ENCODE results near the gene ATF7IP2. TPM values are rescaled to one million over a fixed set of nuclear protein-coding genes. Genes with fewer than 3 reads are reported as not detected.

Gene ATF7IP2
- total RNA-seq, 6 donors from 2014 or later, result 4.2 to 13.6 (median 10.2) TPM

DNA sequence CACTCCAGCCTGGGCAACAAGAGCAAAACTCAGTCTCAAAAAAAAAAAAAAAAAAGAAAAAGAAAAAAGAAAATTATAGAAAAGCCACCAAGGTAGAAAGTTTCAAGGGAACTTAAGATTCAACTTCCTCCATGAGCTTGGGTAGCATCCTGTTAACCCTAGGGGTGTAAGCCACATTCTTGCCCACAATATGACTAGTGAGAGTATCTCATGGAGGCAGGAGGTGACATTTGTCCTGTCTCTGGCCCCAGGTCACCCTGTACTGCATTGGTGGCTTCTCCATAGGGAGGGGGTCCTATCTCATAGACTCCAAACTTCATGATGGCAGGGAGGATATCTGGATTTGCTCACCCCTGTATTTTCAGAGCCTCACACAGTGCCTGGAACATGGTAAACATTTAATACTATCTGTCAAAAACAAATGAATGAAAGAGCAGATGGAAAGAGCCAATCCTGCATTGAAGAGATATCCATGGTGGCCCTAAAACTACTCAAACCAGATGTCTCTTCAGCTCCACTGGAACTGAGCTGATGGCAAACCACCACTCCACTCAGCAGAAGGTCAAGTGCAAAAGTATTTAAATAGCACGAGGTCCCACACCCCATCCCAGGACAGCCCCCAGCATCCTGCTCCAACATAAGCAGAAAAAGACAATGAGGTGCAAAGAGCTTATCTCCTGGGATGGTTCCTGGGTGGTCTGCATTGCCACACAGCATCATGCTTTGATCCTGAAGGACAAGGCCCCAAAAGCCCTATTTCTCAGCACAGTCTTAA lies 144.2 kb downstream of the ATF7IP2 start:
- peaks cover 15 to 98% (median 59%) of the 10 kb centered on the region in 4 donors for H3K36me3 ChIP-seq
- no peaks in the 10 kb centered on the region for H3K9me3 ChIP-seq
- TF ChIP-seq, protein P1, sequence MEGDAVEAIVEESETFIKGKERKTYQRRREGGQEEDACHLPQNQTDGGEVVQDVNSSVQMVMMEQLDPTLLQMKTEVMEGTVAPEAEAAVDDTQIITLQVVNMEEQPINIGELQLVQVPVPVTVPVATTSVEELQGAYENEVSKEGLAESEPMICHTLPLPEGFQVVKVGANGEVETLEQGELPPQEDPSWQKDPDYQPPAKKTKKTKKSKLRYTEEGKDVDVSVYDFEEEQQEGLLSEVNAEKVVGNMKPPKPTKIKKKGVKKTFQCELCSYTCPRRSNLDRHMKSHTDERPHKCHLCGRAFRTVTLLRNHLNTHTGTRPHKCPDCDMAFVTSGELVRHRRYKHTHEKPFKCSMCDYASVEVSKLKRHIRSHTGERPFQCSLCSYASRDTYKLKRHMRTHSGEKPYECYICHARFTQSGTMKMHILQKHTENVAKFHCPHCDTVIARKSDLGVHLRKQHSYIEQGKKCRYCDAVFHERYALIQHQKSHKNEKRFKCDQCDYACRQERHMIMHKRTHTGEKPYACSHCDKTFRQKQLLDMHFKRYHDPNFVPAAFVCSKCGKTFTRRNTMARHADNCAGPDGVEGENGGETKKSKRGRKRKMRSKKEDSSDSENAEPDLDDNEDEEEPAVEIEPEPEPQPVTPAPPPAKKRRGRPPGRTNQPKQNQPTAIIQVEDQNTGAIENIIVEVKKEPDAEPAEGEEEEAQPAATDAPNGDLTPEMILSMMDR (IDR thresholded peaks at IDR 0.05), result no peak
- TF ChIP-seq POLR2AphosphoS5 (IDR thresholded peaks at IDR 0.05), result no peak
- ATAC-seq (ENCODE audit: low FRiP score in 2 of 2) (no peak), DNase-seq (no peak)
- H3K4me1 ChIP-seq, result no peaks in the 10 kb centered on the region
- no peak overlapping the region for H3K27ac ChIP-seq
- no peak overlapping the region for H3K4me3 ChIP-seq
- H3K27me3 ChIP-seq, result no peaks in the 10 kb centered on the region
- WGBS, 2 donors, result 38 to 40% methylated on average over 1 of the region's 1 CpG

DNA sequence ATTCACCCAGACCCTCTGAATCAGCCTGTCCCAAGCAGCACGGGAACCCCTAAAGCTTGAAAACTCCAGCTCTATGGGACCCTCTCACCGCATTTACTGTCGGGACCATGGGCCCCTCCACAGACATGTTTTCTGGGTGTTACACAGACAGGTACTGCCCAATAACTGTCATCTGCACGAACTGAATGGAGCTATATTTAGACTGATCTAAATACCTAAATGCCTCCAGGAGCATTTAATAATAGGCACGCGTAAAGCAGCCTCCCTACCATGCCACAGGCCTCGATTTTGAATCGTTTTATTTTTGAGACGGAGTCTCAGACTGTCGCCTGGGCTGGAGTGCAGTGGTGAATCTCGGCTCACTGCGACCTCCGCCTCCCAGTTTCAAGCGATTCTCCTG lies 144.8 kb downstream of the ATF7IP2 start:
- ATAC-seq (ENCODE audit: low FRiP score in 2 of 2) (no peak), DNase-seq (no peak)
- Histone ChIP-seq H3K36me3 (peaks cover 15 to 98% (median 62%) of the 10 kb centered on the region in 4 donors), H3K4me3 (no peak overlapping the region), H3K9me3 (no peaks in the 10 kb centered on the region), H3K27ac (no peak overlapping the region), H3K4me1 (no peaks in the 10 kb centered on the region), H3K27me3 (no peaks in the 10 kb centered on the region)
- no peak for TF ChIP-seq EP300 (IDR thresholded peaks at IDR 0.05)
- no peak for TF ChIP-seq POLR2A (IDR thresholded peaks at IDR 0.05)
- 88 to 95% methylated on average over 14 of the region's 14 CpGs for WGBS, 2 donors

DNA sequence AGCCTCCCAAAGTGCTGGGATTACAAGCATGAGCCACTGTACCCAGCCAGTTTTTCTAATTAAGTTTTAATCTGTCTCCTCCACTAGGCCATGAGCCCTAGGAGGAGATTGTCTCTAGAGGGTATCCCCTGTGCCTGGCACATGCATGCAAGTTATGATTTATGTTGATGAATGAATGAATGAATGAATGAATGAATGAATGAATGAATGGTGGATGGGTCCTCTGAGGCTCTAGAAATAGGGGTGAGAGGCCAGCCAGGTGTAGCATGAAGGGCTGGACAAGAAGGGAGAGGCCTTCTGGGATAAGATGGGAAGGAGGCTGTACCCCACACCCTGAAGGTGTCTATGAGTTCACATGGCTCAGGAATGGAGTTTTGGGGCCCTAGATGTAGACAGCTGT lies 145.7 kb downstream of the ATF7IP2 start:
- Histone ChIP-seq H3K4me3 (no peak overlapping the region), H3K9me3 (no peaks in the 10 kb centered on the region), H3K4me1 (no peaks in the 10 kb centered on the region), H3K27me3 (no peaks in the 10 kb centered on the region), H3K36me3 (peaks cover 21 to 98% (median 67%) of the 10 kb centered on the region in 4 donors), H3K27ac (no peak overlapping the region)
- no peak for DNase-seq
- ATAC-seq (ENCODE audit: low FRiP score in 2 of 2), result peak in 1 of 2 donors; percentile 34
- TF ChIP-seq, protein P1 (IDR thresholded peaks at IDR 0.05), result no peak
- TF ChIP-seq POLR2A (IDR thresholded peaks at IDR 0.05), result no peak
- TF ChIP-seq POLR2AphosphoS5 (IDR thresholded peaks at IDR 0.05), result no peak
- no peak for TF ChIP-seq EP300 (IDR thresholded peaks at IDR 0.05)

Small RNAs within 50 kb of the gene (small RNA-seq; reads per million reads assigned to genes)
- 0 reads per million in 4 donors for gene RNU6-633P

Other genes starting within 250 kb of the ATF7IP2 start
- gene GRIN2A, start 203.6 kb upstream of the ATF7IP2 start, total RNA-seq, result under 1 TPM in 3 of 6 donors, not detected in 3; 0.11 to 0.57 (median 0.30) TPM
- gene EMP2, start 194.5 kb downstream of the ATF7IP2 start, total RNA-seq, result 1,000 to 10,000 TPM in 1 of 6 donors, 100 to 1,000 TPM in 5; 261 to 1,020 (median 640) TPM